ENCODE data around the gene ABCD1.

- no peak for TF ChIP-seq ZNF396 (CRISPR knock-in tag; IDR thresholded peaks at IDR 0.05; ENCODE audit: borderline replicate concordance)
- no peak for TF ChIP-seq CTCF (IDR thresholded peaks at IDR 0.05)
- no peak for TF ChIP-seq ELF4 (CRISPR knock-in tag; IDR thresholded peaks at IDR 0.05; ENCODE audit: low read depth)
- TF ChIP-seq, protein P1, sequence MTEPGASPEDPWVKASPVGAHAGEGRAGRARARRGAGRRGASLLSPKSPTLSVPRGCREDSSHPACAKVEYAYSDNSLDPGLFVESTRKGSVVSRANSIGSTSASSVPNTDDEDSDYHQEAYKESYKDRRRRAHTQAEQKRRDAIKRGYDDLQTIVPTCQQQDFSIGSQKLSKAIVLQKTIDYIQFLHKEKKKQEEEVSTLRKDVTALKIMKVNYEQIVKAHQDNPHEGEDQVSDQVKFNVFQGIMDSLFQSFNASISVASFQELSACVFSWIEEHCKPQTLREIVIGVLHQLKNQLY (CRISPR knock-in tag; IDR thresholded peaks at IDR 0.05): no peak
- TF ChIP-seq CDX4 (CRISPR knock-in tag; IDR thresholded peaks at IDR 0.05; ENCODE audit: borderline replicate concordance): no peak
- no peak for TF ChIP-seq NR1H2 (CRISPR knock-in tag; IDR thresholded peaks at IDR 0.05)
- no peak for TF ChIP-seq RELA (CRISPR knock-in tag; IDR thresholded peaks at IDR 0.05; ENCODE audit: borderline replicate concordance)
- no peak for TF ChIP-seq OVOL2 (CRISPR knock-in tag; IDR thresholded peaks at IDR 0.05; ENCODE audit: borderline replicate concordance)
- no peak for TF ChIP-seq CBFB (CRISPR knock-in tag; IDR thresholded peaks at IDR 0.05; ENCODE audit: low read depth)
- TF ChIP-seq RORB (CRISPR knock-in tag; IDR thresholded peaks at IDR 0.05): no peak
- TF ChIP-seq FOXK1 (CRISPR knock-in tag; IDR thresholded peaks at IDR 0.05): no peak
- TF ChIP-seq, protein P2, sequence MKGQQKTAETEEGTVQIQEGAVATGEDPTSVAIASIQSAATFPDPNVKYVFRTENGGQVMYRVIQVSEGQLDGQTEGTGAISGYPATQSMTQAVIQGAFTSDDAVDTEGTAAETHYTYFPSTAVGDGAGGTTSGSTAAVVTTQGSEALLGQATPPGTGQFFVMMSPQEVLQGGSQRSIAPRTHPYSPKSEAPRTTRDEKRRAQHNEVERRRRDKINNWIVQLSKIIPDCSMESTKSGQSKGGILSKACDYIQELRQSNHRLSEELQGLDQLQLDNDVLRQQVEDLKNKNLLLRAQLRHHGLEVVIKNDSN (CRISPR knock-in tag; IDR thresholded peaks at IDR 0.05): no peak
- TF ChIP-seq FOXP4 (CRISPR knock-in tag; IDR thresholded peaks at IDR 0.05): no peak
Observed at GRCh38 chrX:153764786-153765137, 40.1 kb downstream of the ABCD1 start.
